WTC11 (cell line): ENCODE results near the gene TGM1. TPM values are rescaled to one million over a fixed set of nuclear protein-coding genes. Genes with fewer than 3 reads are reported as not detected.

Source experiments
- AFF4 ChIP-seq: sonication (generic); formaldehyde crosslinking; IDR thresholded peaks from 2 replicates; pipeline ENCODE4 v1.8.1; 2023; ENCODE audit warnings: mild to moderate bottlenecking, missing genetic modification reagents, borderline replicate concordance
- ARID4B ChIP-seq: sonication (generic); formaldehyde crosslinking; IDR thresholded peaks from 2 replicates; pipeline ENCODE4 v1.8.0; 2023; ENCODE audit warnings: missing genetic modification reagents, mild to moderate bottlenecking, borderline replicate concordance
- ATF1 ChIP-seq: sonication (generic); formaldehyde crosslinking; IDR thresholded peaks from 2 replicates; pipeline ENCODE4 v1.8.1; 2023; ENCODE audit warnings: mild to moderate bottlenecking, moderate library complexity, missing genetic modification reagents
- CREM ChIP-seq: sonication (generic); formaldehyde crosslinking; IDR thresholded peaks from 2 replicates; pipeline ENCODE4 v1.8.1; 2022; ENCODE audit warnings: mild to moderate bottlenecking, missing genetic modification reagents, moderate library complexity
- CTCF ChIP-seq: fragments of 200-600 bp; IDR thresholded peaks from 2 replicates; pipeline ENCODE4 v1.8.0; 2022; ENCODE audit warnings: antibody characterized with exemption
- EMX1 ChIP-seq: fragments of 250-450 bp; sonication (Bioruptor Pico); IDR thresholded peaks from 2 replicates; pipeline ENCODE4 v1.8.0; 2021; ENCODE audit warnings: mild to moderate bottlenecking
- ERG ChIP-seq: fragments of 250-450 bp; sonication (Bioruptor Pico); IDR thresholded peaks from 2 replicates; pipeline ENCODE4 v1.8.0; 2021; ENCODE audit warnings: mild to moderate bottlenecking
- ETV6 ChIP-seq: sonication (generic); formaldehyde crosslinking; IDR thresholded peaks from 2 replicates; pipeline ENCODE4 v1.8.1; 2022; ENCODE audit warnings: mild to moderate bottlenecking, missing genetic modification reagents
- FOXP4 ChIP-seq: sonication (generic); formaldehyde crosslinking; IDR thresholded peaks from 2 replicates; pipeline ENCODE4 v1.8.0; 2022; ENCODE audit warnings: mild to moderate bottlenecking, missing genetic modification reagents
- MAX ChIP-seq: sonication (generic); formaldehyde crosslinking; IDR thresholded peaks from 2 replicates; pipeline ENCODE4 v1.8.0; 2022; ENCODE audit warnings: mild to moderate bottlenecking, missing genetic modification reagents
- MYBL2 ChIP-seq: sonication (generic); formaldehyde crosslinking; IDR thresholded peaks from 2 replicates; pipeline ENCODE4 v1.8.1; 2023; ENCODE audit warnings: mild to moderate bottlenecking, moderate library complexity, missing genetic modification reagents
- NFATC4 ChIP-seq: fragments of 250-450 bp; sonication (Bioruptor Pico); IDR thresholded peaks from 2 replicates; pipeline ENCODE4 v1.9.0; 2021; ENCODE audit warnings: mild to moderate bottlenecking
- NR2C2 ChIP-seq: sonication (generic); formaldehyde crosslinking; IDR thresholded peaks from 2 replicates; pipeline ENCODE4 v1.8.0; 2022; ENCODE audit warnings: mild to moderate bottlenecking, missing genetic modification reagents
- OVOL2 ChIP-seq: fragments of 250-450 bp; sonication (Bioruptor Pico); IDR thresholded peaks from 2 replicates; pipeline ENCODE4 v1.9.0; 2021; ENCODE audit warnings: mild to moderate bottlenecking, borderline replicate concordance
- PREB ChIP-seq: sonication (generic); formaldehyde crosslinking; IDR thresholded peaks from 2 replicates; pipeline ENCODE4 v1.8.1; 2022; ENCODE audit warnings: mild to moderate bottlenecking, missing genetic modification reagents, moderate library complexity, borderline replicate concordance
- RELA ChIP-seq: sonication (generic); formaldehyde crosslinking; IDR thresholded peaks from 2 replicates; pipeline ENCODE4 v1.8.1; 2022; ENCODE audit warnings: missing genetic modification reagents, mild to moderate bottlenecking, borderline replicate concordance
- SMAD4 ChIP-seq: sonication (generic); formaldehyde crosslinking; IDR thresholded peaks from 2 replicates; pipeline ENCODE4 v1.8.0; 2022; ENCODE audit warnings: mild to moderate bottlenecking, missing genetic modification reagents
- TCF7 ChIP-seq: sonication (generic); formaldehyde crosslinking; IDR thresholded peaks from 2 replicates; pipeline ENCODE4 v1.8.0; 2022; ENCODE audit warnings: mild to moderate bottlenecking, low read depth, missing genetic modification reagents, moderate library complexity
- ZBTB43 ChIP-seq: sonication (generic); formaldehyde crosslinking; IDR thresholded peaks from 2 replicates; pipeline ENCODE4 v1.8.1; 2023; ENCODE audit warnings: mild to moderate bottlenecking, missing genetic modification reagents
- ZMAT4 ChIP-seq: fragments of 250-450 bp; sonication (Bioruptor Pico); IDR thresholded peaks from 2 replicates; pipeline ENCODE4 v1.9.0; 2021; ENCODE audit warnings: mild to moderate bottlenecking
- ZNF671 ChIP-seq: fragments of 250-450 bp; sonication (Bioruptor Pico); IDR thresholded peaks from 2 replicates; pipeline ENCODE4 v1.8.0; 2021; ENCODE audit warnings: mild to moderate bottlenecking
- total RNA-seq: library from RNA; stranded (reverse); gene quantifications from 3 replicates; pipeline ENCODE4 v1.2.3, GENCODE V29; 2021

TGM1 gene
- total RNA-seq, 1 experiment from 2014 or later, result 5.2 TPM

- TF ChIP-seq CREM (CRISPR knock-in tag) (no peak; the same call in none of the 2 replicates), MAX (peak; percentile 85; the same call in 1 of the 2 replicates), ERG (CRISPR knock-in tag) (peak; percentile 64; the same call in 1 of the 2 replicates), ZBTB43 (CRISPR knock-in tag) (no peak), NFATC4 (CRISPR knock-in tag) (no peak), AFF4 (CRISPR knock-in tag) (no peak), ETV6 (CRISPR knock-in tag) (0 out of 2 replicates have a peak, but pooled peaks have one; percentile 10), EMX1 (CRISPR knock-in tag) (peak; percentile 85), RELA (0 out of 2 replicates have a peak, but pooled peaks have one; percentile 57), ZNF671 (CRISPR knock-in tag) (0 out of 2 replicates have a peak, but pooled peaks have one; percentile 14), ZMAT4 (CRISPR knock-in tag) (0 out of 2 replicates have a peak, but pooled peaks have one; percentile 40), CTCF (no peak), OVOL2 (CRISPR knock-in tag) (no peak), ARID4B (CRISPR knock-in tag) (peak; percentile 78), SMAD4 (CRISPR knock-in tag) (no peak), FOXP4 (no peak), TCF7 (CRISPR knock-in tag) (no peak), ATF1 (CRISPR knock-in tag) (no peak), MYBL2 (CRISPR knock-in tag) (no peak; the same call in 1 of the 2 replicates), PREB (CRISPR knock-in tag) (peak; percentile 58; the same call in 1 of the 2 replicates), NR2C2 (no peak)
Observed at GRCh38 chr14:24215495-24216344, 47.3 kb downstream of the TGM1 start, which contains the start of gene MDP1 (continued).
